ENCODE results near the gene RINL.

DNA sequence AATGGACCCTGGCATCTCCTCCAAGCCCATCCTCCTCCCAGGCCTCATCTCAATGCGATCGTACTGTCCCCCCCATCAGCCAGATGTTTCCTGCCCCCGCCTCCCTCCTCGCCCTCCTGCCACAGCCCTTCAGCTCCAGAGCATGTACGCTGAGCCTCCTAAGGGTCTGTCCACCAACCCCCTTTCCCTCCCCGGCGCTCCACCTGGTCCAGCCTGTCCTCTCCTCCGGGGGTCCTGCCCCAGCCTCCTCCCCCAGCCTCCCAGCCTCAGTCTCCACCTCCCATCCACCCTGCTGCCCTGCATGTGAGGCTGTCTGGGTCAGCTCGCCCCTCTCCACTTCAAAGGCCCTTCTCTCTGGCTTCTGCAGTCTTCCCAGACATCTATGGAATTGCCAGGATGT lies 16.9 kb upstream of the RINL start:
- TF ChIP-seq POLR2A (IDR thresholded peaks at IDR 0.05; ENCODE audit: low read length) (no peak), GATA1 (IDR thresholded peaks at IDR 0.05; ENCODE audit: low read depth, low read length) (no peak)
